ENCODE data around the gene GLRX. TPM values are rescaled to one million over a fixed set of nuclear protein-coding genes. Genes with fewer than 3 reads are reported as not detected.
A peak's percentile ranks its signal among the peaks of the same experiment; 100 is the strongest.

The GLRX gene
- polyA plus RNA-seq: 9.8 to 32.4 TPM (median 15.6 TPM) in 3 replicates
- polyA plus RNA-seq (2011; ENCODE audit: low read depth): 50.0 TPM
- polyA plus RNA-seq (2011; cell fraction: cytosol; rRNA removed): 14.9 and 17.6 TPM in 2 replicates
- polyA plus RNA-seq (2011; cell fraction: nucleus; rRNA removed): 8.6 and 10.4 TPM in 2 replicates
- polyA plus RNA-seq (2012; ENCODE audit: low replicate concordance): 12.5 and 112 TPM in 2 replicates
- 1.9 to 12.0 TPM (median 11.0 TPM) in 3 replicates for polyA minus RNA-seq
- polyA minus RNA-seq (2011; cell fraction: cytosol; rRNA and poly(A)+ RNA removed): not detected
- polyA minus RNA-seq (2011; cell fraction: nucleus; rRNA and poly(A)+ RNA removed): 5.9 and 7.2 TPM in 2 replicates

- Histone ChIP-seq H3K9ac (ENCODE audit: control insufficient read depth, extremely low read depth, insufficient read depth, low read length) (peak within 1 kb of the TSS; percentile 66), H3K9me1 (ENCODE audit: control insufficient read depth, extremely low read depth, insufficient read depth, low read length) (no peaks in the 10 kb centered on the region), H3K36me3 (ENCODE audit: control insufficient read depth in 2 of 2, extremely low read depth in 1 of 2, insufficient read depth in 2 of 2, low read length in 2 of 2) (no peaks in the 10 kb centered on the region), H4K20me1 (ENCODE audit: control insufficient read depth, extremely low read depth, insufficient read depth, low read length) (no peaks in the 10 kb centered on the region), H3K79me2 (ENCODE audit: control insufficient read depth, insufficient read depth, low read length) (no peaks in the 10 kb centered on the region), H3K4me3 (ENCODE audit: control insufficient read depth in 2 of 3, extremely low read depth in 1 of 3, insufficient read depth in 2 of 3, low read depth in 1 of 3, low read length in 3 of 3) (peak within 1 kb of the TSS; percentile 60 to 92 (median 88)), H3K9me3 (ENCODE audit: control insufficient read depth, low read depth, low read length) (no peaks in the 10 kb centered on the region), H3K27me3 (ENCODE audit: control insufficient read depth, extremely low read depth, insufficient read depth, low read length) (no peaks in the 10 kb centered on the region), H3K4me2 (ENCODE audit: control insufficient read depth, extremely low read depth, insufficient read depth, low read depth, low read length) (peak within 1 kb of the TSS; percentile 99), H3K4me1 (ENCODE audit: control insufficient read depth, extremely low read depth, insufficient read depth, low read length) (peaks cover 18% of the 10 kb centered on the region), H3K27ac (ENCODE audit: control insufficient read depth, insufficient read depth, low read length) (peak within 1 kb of the TSS; percentile 26), H2AFZ (ENCODE audit: control insufficient read depth, low read length) (peak within 1 kb of the TSS; percentile 99)
- peak; percentile 68 for DNase-seq (ENCODE audit: low read depth, low spot score)
- dilution Hi-C loops (cut with MboI; ENCODE audit: extremely low pct_ligation_motif_present, low sequenced_read_pairs): no loop called here
- TF ChIP-seq CTCF (optimal IDR thresholded peaks at IDR 0.05 in 1 of 3, IDR thresholded peaks at IDR 0.05 in 1 of 3, conservative IDR thresholded peaks at IDR 0.05 in 1 of 3; ENCODE audit: extremely low read depth in 1 of 3, insufficient read depth in 2 of 3, low read length in 3 of 3) (no peak), EZH2 (IDR thresholded peaks at IDR 0.05; ENCODE audit: low read length) (no peak)
- FAIRE-seq: peak; percentile 17
These were observed at the start of gene GLRX for GRCh38 chr5:95822542-95823181. Gene GLRX (minus strand): TSS chr5:95822726. CDS start chr5:95822662, 64 bp downstream.

DNA sequence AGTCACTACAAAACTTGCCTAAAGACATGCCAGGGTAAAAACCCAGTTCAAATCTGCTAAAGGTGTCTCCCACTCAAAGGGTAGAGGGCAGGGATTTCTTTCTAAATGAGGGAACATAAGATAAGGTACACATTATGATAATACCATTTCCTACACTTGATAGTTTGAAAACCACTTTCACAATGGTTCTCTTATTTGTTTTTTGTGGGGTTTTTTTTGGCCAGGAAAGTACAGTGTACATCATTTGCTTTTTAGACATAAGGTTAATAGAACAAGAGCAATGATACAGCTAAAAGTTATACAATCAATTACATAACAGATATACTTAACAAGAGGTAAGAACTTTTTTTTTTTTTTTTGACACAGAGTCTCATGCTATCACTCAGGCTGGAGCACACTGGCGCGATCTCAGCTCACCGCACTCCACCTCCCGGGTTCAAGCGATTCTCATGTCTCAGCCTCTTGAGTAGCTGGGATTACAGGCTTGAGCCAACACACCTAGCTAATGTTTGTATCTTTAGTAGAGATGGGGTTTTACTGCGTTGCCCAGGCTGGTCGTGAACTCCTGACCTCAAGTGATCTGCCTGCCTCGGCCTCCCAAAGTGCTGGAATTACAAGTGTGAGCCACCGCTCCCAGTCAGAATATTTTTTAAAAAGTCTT lies 48.8 kb upstream of the GLRX start:
- H4K20me1 ChIP-seq (ENCODE audit: control insufficient read depth, extremely low read depth, insufficient read depth, low read length): no peaks in the 10 kb centered on the region
- H3K27ac ChIP-seq (ENCODE audit: control insufficient read depth, insufficient read depth, low read length): no peak overlapping the region
- no peak overlapping the region for H2AFZ ChIP-seq (ENCODE audit: control insufficient read depth, low read length)
- no peak overlapping the region for H3K4me3 ChIP-seq (ENCODE audit: control insufficient read depth in 2 of 3, extremely low read depth in 1 of 3, insufficient read depth in 2 of 3, low read depth in 1 of 3, low read length in 3 of 3)
- DNase-seq (ENCODE audit: low read depth, low spot score) (no peak), FAIRE-seq (no peak)
- dilution Hi-C loops (cut with MboI; ENCODE audit: extremely low pct_ligation_motif_present, low sequenced_read_pairs): no loop called here
- H3K4me2 ChIP-seq (ENCODE audit: control insufficient read depth, extremely low read depth, insufficient read depth, low read depth, low read length): no peak overlapping the region
- H3K36me3 ChIP-seq (ENCODE audit: control insufficient read depth in 2 of 2, extremely low read depth in 1 of 2, insufficient read depth in 2 of 2, low read length in 2 of 2): no peaks in the 10 kb centered on the region
- no peaks in the 10 kb centered on the region for H3K9me1 ChIP-seq (ENCODE audit: control insufficient read depth, extremely low read depth, insufficient read depth, low read length)
- H3K4me1 ChIP-seq (ENCODE audit: control insufficient read depth, extremely low read depth, insufficient read depth, low read length): peaks cover 10% of the 10 kb centered on the region
- H3K9me3 ChIP-seq (ENCODE audit: control insufficient read depth, low read depth, low read length): no peaks in the 10 kb centered on the region
- TF ChIP-seq EZH2 (IDR thresholded peaks at IDR 0.05; ENCODE audit: low read length) (no peak), CTCF (optimal IDR thresholded peaks at IDR 0.05 in 1 of 3, IDR thresholded peaks at IDR 0.05 in 1 of 3, conservative IDR thresholded peaks at IDR 0.05 in 1 of 3; ENCODE audit: extremely low read depth in 1 of 3, insufficient read depth in 2 of 3, low read length in 3 of 3) (no peak)
- H3K79me2 ChIP-seq (ENCODE audit: control insufficient read depth, insufficient read depth, low read length): no peaks in the 10 kb centered on the region
- no peak overlapping the region for H3K9ac ChIP-seq (ENCODE audit: control insufficient read depth, extremely low read depth, insufficient read depth, low read length)
- H3K27me3 ChIP-seq (ENCODE audit: control insufficient read depth, extremely low read depth, insufficient read depth, low read length): no peaks in the 10 kb centered on the region
